Caco-2 (cell line): Measurements from ENCODE around the gene SLC16A6. TPM values are rescaled to one million over a fixed set of nuclear protein-coding genes. Genes with fewer than 3 reads are reported as not detected.
"Not testable (repeated sequence)": the region's sequence is repeated elsewhere in the genome, so short reads cannot be mapped to it uniquely, and the experiment has no call there.

Experiments used
- BruUV-seq: library from RNA; stranded (reverse); fragments of 400-500 nt; replicated peaks from 2 replicates; lab custom pipeline; 2021; lab: Mats Ljungman, UMichigan
- CTCF ChIA-PET: fragments of 300-600 bp; sonication (Branson Sonifier 250); formaldehyde crosslinking; loops from one replicate; lab custom pipeline; 2022; ENCODE audit warnings: antibody characterized with exemption; lab: Charles Lee
- POLR2A ChIA-PET: fragments of 300-600 bp; sonication (Branson Sonifier 250); formaldehyde crosslinking; loops from one replicate; lab custom pipeline; 2022; ENCODE audit warnings: antibody characterized with exemption; lab: Charles Lee
- DNase-seq, 2 experiments: peaks; one replicate each; pipeline versions ENCODE4 v3.0.0 to v3.0.0-alpha.2; 2020 to 2022
- H3K27me3 ChIP-seq: replicated peaks from 2 replicates; pipeline ENCODE4 v1.6.0; 2011; ENCODE audit warnings: low read length; ENCODE audit not compliant: control insufficient read depth, insufficient read depth
- H3K36me3 ChIP-seq: 2 replicates; pipeline ENCODE4 v1.5.1; 2011; ENCODE audit warnings: low read length; ENCODE audit not compliant: control insufficient read depth, insufficient read depth
- H3K4me1 ChIP-seq: fragments of 250-450 bp; sonication (Bioruptor Pico); 2 replicates; pipeline ENCODE4 v1.5.1; 2020; ENCODE audit warnings: mild to moderate bottlenecking
- H3K4me3 ChIP-seq: 2 replicates; pipeline ENCODE4 v1.5.1; 2011; ENCODE audit warnings: low read depth, mild to moderate bottlenecking, control low read depth, low read length
- H3K9me3 ChIP-seq: fragments of 250-450 bp; sonication (Bioruptor Pico); 2 replicates; pipeline ENCODE4 v1.5.1; 2020; ENCODE audit warnings: mild to moderate bottlenecking, moderate library complexity
- H3K27ac Mint-ChIP-seq: one replicate; pipeline ENCODE4 v1.8.0; 2022; ENCODE audit warnings: mixed read lengths; ENCODE audit not compliant: unreplicated experiment
- H3K27me3 Mint-ChIP-seq: one replicate; pipeline ENCODE4 v1.8.0; 2022; ENCODE audit warnings: mixed read lengths; ENCODE audit not compliant: insufficient read depth, unreplicated experiment
- H3K36me3 Mint-ChIP-seq: one replicate; pipeline ENCODE4 v1.8.0; 2022; ENCODE audit warnings: mild to moderate bottlenecking, mixed read lengths; ENCODE audit not compliant: insufficient read depth, unreplicated experiment
- H3K4me1 Mint-ChIP-seq: one replicate; pipeline ENCODE4 v1.8.0; 2022; ENCODE audit warnings: low read depth, mixed read lengths; ENCODE audit not compliant: unreplicated experiment
- H3K4me3 Mint-ChIP-seq: one replicate; pipeline ENCODE4 v1.8.0; 2022; ENCODE audit warnings: mild to moderate bottlenecking, moderate library complexity, mixed read lengths; ENCODE audit not compliant: unreplicated experiment
- H3K9me3 Mint-ChIP-seq: one replicate; pipeline ENCODE4 v1.8.0; 2022; ENCODE audit warnings: mixed read lengths; ENCODE audit not compliant: unreplicated experiment
- CTCF ChIP-seq, 2 experiments: fragments of 200-600 bp in 1 of 2; IDR thresholded peaks; 1 replicate in 1 of 2; 2 replicates in 1 of 2; pipeline versions ENCODE4 v1.5.1 to v1.8.0; 2011 to 2022; ENCODE audit warnings: antibody characterized with exemption in 1 of 2, control low read depth in 1 of 2, inconsistent platforms in 1 of 2, low read depth in 1 of 2, low read length in 1 of 2, mild to moderate bottlenecking in 1 of 2, moderate library complexity in 1 of 2; ENCODE audit not compliant: insufficient read depth in 1 of 2, severe bottlenecking in 1 of 2, unreplicated experiment in 1 of 2
- intact Hi-C: fragments of 100-400 bp; cut with micrococcal nuclease; formaldehyde crosslinking; loops from one replicate; pipeline ENCODE4 v1.10.0; 2022; ENCODE audit not compliant: unreplicated experiment
- total RNA-seq: library from RNA; stranded (reverse); gene quantifications from 2 replicates; pipeline ENCODE4 v1.2.3, GENCODE V29; 2022

SLC16A6 gene
- total RNA-seq, 1 experiment from 2014 or later = 1.0 TPM

- Histone ChIP-seq H3K4me1 (peaks cover 8% of the 10 kb centered on the region; the same call in 1 of the 2 replicates), H3K27me3 (no peaks in the 10 kb centered on the region), H3K9me3 (no peaks in the 10 kb centered on the region), H3K4me3 (no peak overlapping the region), H3K36me3 (no peaks in the 10 kb centered on the region)
- no peak for DNase-seq
- no peaks in the 10 kb centered on the region for H3K27me3 Mint-ChIP-seq
- H3K27ac Mint-ChIP-seq = no peak overlapping the region
- no peaks in the 10 kb centered on the region for H3K9me3 Mint-ChIP-seq
- H3K4me3 Mint-ChIP-seq = no peak overlapping the region
- peaks cover 10% of the 10 kb centered on the region for H3K36me3 Mint-ChIP-seq
- BruUV-seq = no TSS peak
- intact Hi-C loops = no loop called here
- ChIA-PET POLR2A (interaction anchor here (0.6 kb wide), 1 partner anchor 11 kb away, joined by 3 read pairs; no protein-coding TSS in a partner anchor), CTCF (interaction anchor here (0.9 to 1.9 kb wide), 2 partner anchors 33 to 141 kb away, joined by 5 to 6 read pairs; partner anchors contain the start of genes ARSG and SLC16A6)
- no peak for TF ChIP-seq CTCF (IDR thresholded peaks at IDR 0.05; ENCODE audit: insufficient read depth in 1 of 2, low read depth in 1 of 2, low read length in 1 of 2, severe bottlenecking in 1 of 2, unreplicated experiment in 1 of 2)
- no peaks in the 10 kb centered on the region for H3K4me1 Mint-ChIP-seq
Measured at GRCh38 chr17:68257934-68258333, 33.0 kb downstream of the SLC16A6 start.

GRCh38 chr17:68256701-68257100 lies 34.2 kb downstream of the SLC16A6 start:
- H3K4me1 Mint-ChIP-seq, H3K4me3 Mint-ChIP-seq, intact Hi-C loops, DNase-seq, H3K27me3 Mint-ChIP-seq, H3K9me3 Mint-ChIP-seq, BruUV-seq, H3K4me3 ChIP-seq, H3K4me1 ChIP-seq, POLR2A ChIA-PET, H3K27ac Mint-ChIP-seq, H3K36me3 ChIP-seq, H3K27me3 ChIP-seq, H3K9me3 ChIP-seq: not testable (repeated sequence)
- CTCF ChIA-PET = interaction anchor here (0.9 kb wide), 1 partner anchor 34 kb away, joined by 5 read pairs; the partner anchor contains the start of genes ARSG and SLC16A6
- H3K36me3 Mint-ChIP-seq = peaks cover 10% of the 10 kb centered on the region

- no peaks in the 10 kb centered on the region for H3K9me3 ChIP-seq
- no peak overlapping the region for H3K4me3 ChIP-seq
- H3K4me1 ChIP-seq = peaks cover 8% of the 10 kb centered on the region; the same call in 1 of the 2 replicates
- H3K27me3 Mint-ChIP-seq = no peaks in the 10 kb centered on the region
- H3K4me3 Mint-ChIP-seq = no peak overlapping the region
- intact Hi-C loops = no loop called here
- no peak for TF ChIP-seq CTCF (IDR thresholded peaks at IDR 0.05; ENCODE audit: insufficient read depth in 1 of 2, low read depth in 1 of 2, low read length in 1 of 2, severe bottlenecking in 1 of 2, unreplicated experiment in 1 of 2)
- H3K27me3 ChIP-seq = no peaks in the 10 kb centered on the region
- no peaks in the 10 kb centered on the region for H3K36me3 ChIP-seq
- H3K27ac Mint-ChIP-seq = no peak overlapping the region
- no peak for DNase-seq
- peaks cover 10% of the 10 kb centered on the region for H3K36me3 Mint-ChIP-seq
- H3K9me3 Mint-ChIP-seq = no peaks in the 10 kb centered on the region
- no TSS peak for BruUV-seq
- no peaks in the 10 kb centered on the region for H3K4me1 Mint-ChIP-seq
- POLR2A ChIA-PET = no interaction called here
- CTCF ChIA-PET = interaction anchor here (0.9 kb wide), 1 partner anchor 143 kb away, joined by 4 read pairs; no protein-coding TSS in a partner anchor
Measured at GRCh38 chr17:68255731-68256538, 35.0 kb downstream of the SLC16A6 start.
